Measurements from ENCODE around the gene ZNF784. TPM values are rescaled to one million over a fixed set of nuclear protein-coding genes. Genes with fewer than 3 reads are reported as not detected.

ZNF784 gene
- total and polyA plus RNA-seq, 5 experiments from 2014 or later: 0.64 to 9.2 (median 1.4) TPM

- no peak for ATAC-seq
- H3K36me3 Mint-ChIP-seq: peaks cover 0 to 23% (median 6%) of the 10 kb centered on the region in 3 donors
- H3K27me3 Mint-ChIP-seq: no peaks in the 10 kb centered on the region
- no peak overlapping the region for H3K27ac Mint-ChIP-seq
- DNase-seq: no peak
- H3K4me3 Mint-ChIP-seq: no peak overlapping the region
- H3K9me3 Mint-ChIP-seq: no peaks in the 10 kb centered on the region
- POLR2A ChIA-PET: no interaction called here
- peaks cover 16 to 44% (median 39%) of the 10 kb centered on the region in 4 donors for H3K4me1 Mint-ChIP-seq
Observed at GRCh38 chr19:55615543-55616394, 8.6 kb downstream of the ZNF784 start.

GRCh38 chr19:55614711-55615542 is 9.4 kb downstream of the ZNF784 start:
- Mint-ChIP-seq H3K27ac (no peak overlapping the region), H3K4me1 (peaks cover 14 to 42% (median 38%) of the 10 kb centered on the region in 4 donors), H3K27me3 (no peaks in the 10 kb centered on the region), H3K9me3 (no peaks in the 10 kb centered on the region), H3K4me3 (no peak overlapping the region), H3K36me3 (peaks cover 0 to 26% (median 7%) of the 10 kb centered on the region in 3 donors)
- POLR2A ChIA-PET: no interaction called here
- ATAC-seq (no peak), DNase-seq (no peak)

- Mint-ChIP-seq H3K4me1 (peaks cover 14 to 43% (median 38%) of the 10 kb centered on the region in 4 donors), H3K36me3 (peaks cover 0 to 33% (median 10%) of the 10 kb centered on the region in 3 donors), H3K27me3 (no peaks in the 10 kb centered on the region), H3K4me3 (no peak overlapping the region), H3K27ac (no peak overlapping the region), H3K9me3 (no peaks in the 10 kb centered on the region)
- no peak for ATAC-seq
- no peak for DNase-seq
- POLR2A ChIA-PET: interaction anchor here (3.4 kb wide), 1 partner anchor 11 kb away, joined by 16 read pairs; the partner anchor contains the start of gene ZNF784
Observed at GRCh38 chr19:55613930-55614710, 10.2 kb downstream of the ZNF784 start.

GRCh38 chr19:55613396-55613795 is 11.0 kb downstream of the ZNF784 start:
- Mint-ChIP-seq H3K36me3 (peaks cover 0 to 34% (median 10%) of the 10 kb centered on the region in 3 donors), H3K27me3 (no peaks in the 10 kb centered on the region), H3K9me3 (no peaks in the 10 kb centered on the region), H3K4me3 (no peak overlapping the region), H3K27ac (peak overlapping the region in 1 of 10 donors; percentile 84), H3K4me1 (peaks cover 16 to 44% (median 40%) of the 10 kb centered on the region in 4 donors)
- DNase-seq: peak in 1 of 10 donors; percentile 27
- no peak for ATAC-seq
- POLR2A ChIA-PET: interaction anchor here (3.4 kb wide), 1 partner anchor 12 kb away, joined by 16 read pairs; the partner anchor contains the start of gene ZNF784

- H3K36me3 Mint-ChIP-seq: peaks cover 0 to 36% (median 4%) of the 10 kb centered on the region in 3 donors
- peak overlapping the region in 8 of 10 donors; percentile 13 to 84 (median 54) for H3K27ac Mint-ChIP-seq
- DNase-seq (no peak), ATAC-seq (no peak)
- H3K27me3 Mint-ChIP-seq: no peaks in the 10 kb centered on the region
- H3K9me3 Mint-ChIP-seq: no peaks in the 10 kb centered on the region
- POLR2A ChIA-PET: interaction anchor here (0.6 to 3.4 kb wide), 4 partner anchors 11 to 26 kb away, joined by 3 to 16 read pairs (median 4); partner anchors contain the start of genes FIZ1 and ZNF784
- no peak overlapping the region for H3K4me3 Mint-ChIP-seq
- H3K4me1 Mint-ChIP-seq: peaks cover 21 to 55% (median 47%) of the 10 kb centered on the region in 4 donors
Observed at GRCh38 chr19:55611983-55612645, 12.3 kb downstream of the ZNF784 start.

GRCh38 chr19:55611300-55611982 is 12.9 kb downstream of the ZNF784 start:
- peak overlapping the region; percentile 15 to 73 (median 48) for H3K27ac Mint-ChIP-seq
- peak overlapping the region in 1 of 10 donors; percentile 7 for H3K4me3 Mint-ChIP-seq
- DNase-seq (no peak), ATAC-seq (no peak)
- no peaks in the 10 kb centered on the region for H3K9me3 Mint-ChIP-seq
- POLR2A ChIA-PET: interaction anchor here (0.8 to 3.4 kb wide), 4 partner anchors 8 to 14 kb away, joined by 3 to 16 read pairs (median 4); partner anchors contain the start of genes FIZ1 and ZNF784
- H3K27me3 Mint-ChIP-seq: no peaks in the 10 kb centered on the region
- peaks cover 28 to 62% (median 53%) of the 10 kb centered on the region in 4 donors for H3K4me1 Mint-ChIP-seq
- H3K36me3 Mint-ChIP-seq: peaks cover 0 to 38% (median 4%) of the 10 kb centered on the region in 3 donors

GRCh38 chr19:55609326-55609725 is 15.0 kb downstream of the ZNF784 start:
- POLR2A ChIA-PET: no interaction called here
- Mint-ChIP-seq H3K9me3 (no peaks in the 10 kb centered on the region), H3K27me3 (no peaks in the 10 kb centered on the region), H3K27ac (peak overlapping the region in 3 of 10 donors; percentile 15 to 78 (median 29)), H3K4me3 (no peak overlapping the region), H3K36me3 (peaks cover 0 to 38% (median 4%) of the 10 kb centered on the region in 3 donors), H3K4me1 (peaks cover 38 to 72% (median 67%) of the 10 kb centered on the region in 4 donors)
- no peak for DNase-seq
- no peak for ATAC-seq

GRCh38 chr19:55606817-55607216 is 17.5 kb downstream of the ZNF784 start:
- DNase-seq: no peak
- POLR2A ChIA-PET: interaction anchor here (0.7 to 4.2 kb wide), 11 partner anchors 10 to 348 kb away, joined by 3 to 55 read pairs (median 7); partner anchors contain the start of genes PPP6R1, ZNF579, ZNF581 and ZNF784
- H3K27ac Mint-ChIP-seq: peak overlapping the region; percentile 17 to 98 (median 94)

GRCh38 chr19:55606471-55606787 is 17.9 kb downstream of the ZNF784 start:
- H3K27ac Mint-ChIP-seq: peak overlapping the region; percentile 80 to 98 (median 95)
- peaks cover 0 to 25% (median 4%) of the 10 kb centered on the region in 3 donors for H3K36me3 Mint-ChIP-seq
- POLR2A ChIA-PET: interaction anchor here (0.7 to 4.2 kb wide), 16 partner anchors 11 to 520 kb away, joined by 3 to 55 read pairs (median 6); partner anchors contain the start of genes PPP6R1, U2AF2, ZNF579 and ZNF581
- ATAC-seq (no peak), DNase-seq (no peak)
- H3K4me1 Mint-ChIP-seq: peaks cover 38 to 69% (median 64%) of the 10 kb centered on the region in 4 donors
- no peaks in the 10 kb centered on the region for H3K27me3 Mint-ChIP-seq
- H3K9me3 Mint-ChIP-seq: no peaks in the 10 kb centered on the region
- peak overlapping the region; percentile 88 to 99 (median 94) for H3K4me3 Mint-ChIP-seq

More at GRCh38 chr19:55606817-55607216, 17.5 kb downstream of the ZNF784 start:
- peaks cover 0 to 25% (median 4%) of the 10 kb centered on the region in 3 donors for H3K36me3 Mint-ChIP-seq
- H3K9me3 Mint-ChIP-seq: no peaks in the 10 kb centered on the region
- H3K4me1 Mint-ChIP-seq: peaks cover 38 to 68% (median 63%) of the 10 kb centered on the region in 4 donors
- H3K4me3 Mint-ChIP-seq: peak overlapping the region in 9 of 10 donors; percentile 89 to 99 (median 94)
- no peak for ATAC-seq
- no peaks in the 10 kb centered on the region for H3K27me3 Mint-ChIP-seq

- Mint-ChIP-seq H3K9me3 (no peaks in the 10 kb centered on the region), H3K27me3 (no peaks in the 10 kb centered on the region), H3K27ac (peak within 1 kb of the TSS; percentile 82 to 98 (median 96)), H3K36me3 (peaks cover 0 to 25% (median 4%) of the 10 kb centered on the region in 3 donors), H3K4me1 (peaks cover 41 to 69% (median 64%) of the 10 kb centered on the region in 4 donors), H3K4me3 (peak within 1 kb of the TSS; percentile 88 to 99 (median 94))
- DNase-seq (peak; percentile 54 to 82 (median 68)), ATAC-seq (peak; percentile 42 to 52)
- POLR2A ChIA-PET: interaction anchor here (0.7 to 4.2 kb wide), 18 partner anchors 11 to 519 kb away, joined by 3 to 55 read pairs (median 6); partner anchors contain the start of genes PPP6R1, U2AF2, ZNF579 and ZNF581
Observed at GRCh38 chr19:55605637-55606470, 18.5 kb downstream of the ZNF784 start, which contains the start of gene ZNF865. TSS of gene ZNF865 (plus strand) at chr19:55605647. CDS start at chr19:55613619, 7,972 bp downstream.
